Panc1 (cell line): ENCODE data around the gene TMEM266. TPM values are rescaled to one million over a fixed set of nuclear protein-coding genes. Genes with fewer than 3 reads are reported as not detected.

Source experiments
- ATAC-seq: fragments of 200-7000 bp; cut with Tn5 transposase; 2 replicates; pipeline ENCODE4 v1.9.1; 2020; ENCODE audit warnings: mild to moderate bottlenecking, moderate library complexity
- BruUV-seq: library from RNA; stranded (reverse); fragments of 400-500 nt; replicated peaks from 2 replicates; lab custom pipeline; 2021; lab: Mats Ljungman, UMichigan
- CTCF ChIA-PET: fragments of 300-600 bp; sonication (Branson Sonifier 250); formaldehyde crosslinking; loops from one replicate; lab custom pipeline; 2022; ENCODE audit warnings: antibody characterized with exemption; lab: Charles Lee
- POLR2A ChIA-PET: fragments of 300-600 bp; sonication (Branson Sonifier 250); formaldehyde crosslinking; loops from one replicate; lab custom pipeline; 2022; ENCODE audit warnings: antibody characterized with exemption; lab: Charles Lee
- DNase-seq: peaks from one replicate; pipeline ENCODE4 v3.0.0-alpha.2; 2010; ENCODE audit warnings: low read depth, low spot score
- H3K27ac ChIP-seq: 2 replicates; pipeline ENCODE4 v1.5.1; 2011; ENCODE audit warnings: mild to moderate bottlenecking, low read length, inconsistent platforms
- H3K27me3 ChIP-seq: fragments of 200-500 bp; sonication (Bioruptor generic); 2 replicates; pipeline ENCODE4 v1.6.0; 2014; ENCODE audit warnings: low read length, inconsistent platforms; ENCODE audit not compliant: control insufficient read depth, insufficient read depth
- H3K36me3 ChIP-seq: fragments of 200-500 bp; sonication (Bioruptor generic); 2 replicates; pipeline ENCODE4 v1.5.1; 2014; ENCODE audit warnings: inconsistent platforms, mild to moderate bottlenecking, low read length, moderate library complexity; ENCODE audit not compliant: control insufficient read depth, insufficient read depth
- H3K4me1 ChIP-seq: 2 replicates; pipeline ENCODE4 v1.5.1; 2011; ENCODE audit warnings: inconsistent platforms, mild to moderate bottlenecking, low read length, moderate library complexity; ENCODE audit not compliant: control insufficient read depth, insufficient read depth
- H3K4me3 ChIP-seq, 2 experiments: 2 replicates each; pipeline ENCODE4 v1.5.1; 2011 to 2012; ENCODE audit warnings: low read depth in 2 of 2, low read length in 2 of 2, mild to moderate bottlenecking in 2 of 2, inconsistent platforms in 1 of 2, moderate library complexity in 1 of 2
- H3K9me3 ChIP-seq: fragments of 200-500 bp; sonication (Bioruptor generic); 2 replicates; pipeline ENCODE4 v1.5.1; 2014; ENCODE audit warnings: low read depth, mild to moderate bottlenecking, inconsistent platforms, low read length, moderate library complexity; ENCODE audit not compliant: control insufficient read depth, insufficient read depth
- CTCF ChIP-seq: fragments of 450-650 bp; IDR thresholded peaks from 2 replicates; pipeline ENCODE4 v1.5.1; 2017; ENCODE audit warnings: mild to moderate bottlenecking
- POLR2AphosphoS5 ChIP-seq: IDR thresholded peaks from 2 replicates; pipeline ENCODE4 v1.6.1; 2012; ENCODE audit warnings: mild to moderate bottlenecking, low read depth, low read length, moderate library complexity
- REST ChIP-seq, 2 experiments: IDR thresholded peaks; 2 replicates each; pipeline ENCODE4 v1.6.1; 2011 to 2012; ENCODE audit warnings: low read depth in 2 of 2, control low read depth in 1 of 2, low read length in 1 of 2, mild to moderate bottlenecking in 1 of 2, moderate library complexity in 1 of 2; ENCODE audit not compliant: insufficient read depth in 1 of 2
- SIN3A ChIP-seq: IDR thresholded peaks from 2 replicates; pipeline ENCODE4 v1.6.1; 2012; ENCODE audit warnings: low read depth, mild to moderate bottlenecking, low read length, moderate library complexity, borderline replicate concordance; ENCODE audit not compliant: insufficient read depth
- TCF7L2 ChIP-seq: IDR thresholded peaks from 2 replicates; pipeline ENCODE4 v1.6.1; 2011; ENCODE audit warnings: mild to moderate bottlenecking, low read depth, low read length, inconsistent platforms
- in situ Hi-C: cut with HindIII; loops from 2 replicates; pipeline ENCODE4 v1.10.0; 2016; ENCODE audit warnings: low sequenced_read_pairs, low pct_unique_long_range_greater_than_20kb
- intact Hi-C: fragments of 100-400 bp; cut with micrococcal nuclease; formaldehyde crosslinking; loops from one replicate; pipeline ENCODE4 v1.10.0; 2022; ENCODE audit not compliant: unreplicated experiment
- total RNA-seq: library from RNA; stranded (reverse); gene quantifications from one replicate; pipeline ENCODE4 v1.2.1, GENCODE V29; 2021; ENCODE audit not compliant: unreplicated experiment

Gene TMEM266
- total RNA-seq, 1 experiment from 2014 or later, result 0.21 TPM

- no peaks in the 10 kb centered on the region for H3K4me1 ChIP-seq
- H3K36me3 ChIP-seq, result peaks cover 6% of the 10 kb centered on the region; the same call in 1 of the 2 replicates
- DNase-seq (no peak), ATAC-seq (no peak)
- CTCF ChIA-PET, result interaction anchor here (0.6 kb wide), 1 partner anchor 558 kb away, joined by 4 read pairs; no protein-coding TSS in a partner anchor
- BruUV-seq, result no TSS peak
- POLR2A ChIA-PET, result no interaction called here
- in situ Hi-C loops (no loop called here), intact Hi-C loops (loop anchor here (10.0 kb wide), 1 partner anchor 630 kb away; no protein-coding TSS in a partner anchor)
- no peaks in the 10 kb centered on the region for H3K27me3 ChIP-seq
- H3K4me3 ChIP-seq, result no peak overlapping the region
- no peaks in the 10 kb centered on the region for H3K9me3 ChIP-seq
- TF ChIP-seq SIN3A (no peak), REST (IDR thresholded peaks at IDR 0.05; ENCODE audit: insufficient read depth in 1 of 2, low read depth in 2 of 2, low read length in 1 of 2) (no peak), TCF7L2 (no peak), POLR2AphosphoS5 (no peak), CTCF (no peak)
- no peak overlapping the region for H3K27ac ChIP-seq
Observed at GRCh38 chr15:76234337-76234889, 174.6 kb downstream of the TMEM266 start.

GRCh38 chr15:76235186-76235826 is 175.5 kb downstream of the TMEM266 start:
- Histone ChIP-seq H3K4me1 (no peaks in the 10 kb centered on the region), H3K27ac (no peak overlapping the region), H3K27me3 (no peaks in the 10 kb centered on the region), H3K9me3 (no peaks in the 10 kb centered on the region), H3K36me3 (peaks cover 6% of the 10 kb centered on the region; the same call in 1 of the 2 replicates), H3K4me3 (no peak overlapping the region)
- ChIA-PET CTCF (interaction anchor here (0.6 to 0.9 kb wide), 3 partner anchors 95 to 642 kb away, joined by 6 to 19 read pairs (median 7); no protein-coding TSS in a partner anchor), POLR2A (no interaction called here)
- in situ Hi-C loops (no loop called here), intact Hi-C loops (loop anchor here (5.0 to 10.0 kb wide), 2 partner anchors 97 to 629 kb away; no protein-coding TSS in a partner anchor)
- peak; percentile 96 for ATAC-seq
- no peak for TF ChIP-seq TCF7L2
- no peak for TF ChIP-seq REST (IDR thresholded peaks at IDR 0.05; ENCODE audit: insufficient read depth in 1 of 2, low read depth in 2 of 2, low read length in 1 of 2)
- TF ChIP-seq CTCF, result peak; percentile 75
- no peak for TF ChIP-seq SIN3A
- no peak for TF ChIP-seq POLR2AphosphoS5
- no TSS peak for BruUV-seq
- peak; percentile 17 for DNase-seq
